K562 (cell line): ENCODE measurements around the gene ARHGAP10. TPM values are rescaled to one million over a fixed set of nuclear protein-coding genes. Genes with fewer than 3 reads are reported as not detected.

Experiments
- CBFA2T3 ChIP-seq: fragments of 450-650 bp; IDR thresholded peaks from 2 replicates; pipeline ENCODE4 v1.6.1; 2017
- CEBPG ChIP-seq, 3 experiments: fragments of 200-800 bp in 1 of 3; sonication (Bioruptor generic) in 1 of 3; sonication (generic) in 1 of 3; formaldehyde crosslinking in 1 of 3; IDR thresholded peaks in 2 of 3; conservative IDR thresholded peaks in 1 of 3; 2 replicates each; pipeline versions ENCODE4 v1.6.1 to v1.8.0; 2016 to 2022; ENCODE audit warnings: missing compliant biosample characterization in 2 of 3, missing genetic modification characterization in 2 of 3, mild to moderate bottlenecking in 1 of 3, missing genetic modification reagents in 1 of 3
- CREB3 ChIP-seq: fragments of 450-650 bp; conservative IDR thresholded peaks from 2 replicates; pipeline ENCODE4 v1.6.1; 2016; ENCODE audit warnings: missing genetic modification characterization, low read depth, mild to moderate bottlenecking, missing compliant biosample characterization, moderate library complexity
- HDAC2 ChIP-seq: fragments of 450-650 bp; IDR thresholded peaks from 2 replicates; pipeline ENCODE4 v1.6.1; 2016; ENCODE audit warnings: mild to moderate bottlenecking
- PATZ1 ChIP-seq: fragments of 250-450 bp; sonication (Bioruptor Pico); IDR thresholded peaks from 2 replicates; pipeline ENCODE4 v1.5.0; 2020; ENCODE audit warnings: mild to moderate bottlenecking, borderline replicate concordance
- PTTG1 ChIP-seq: fragments of 450-650 bp; IDR thresholded peaks from 2 replicates; pipeline ENCODE4 v1.6.1; 2016; ENCODE audit warnings: low read depth, mild to moderate bottlenecking, missing genetic modification characterization, missing compliant biosample characterization
- SIN3A ChIP-seq, 2 experiments: fragments of 150-350 bp in 1 of 2; IDR thresholded peaks; 2 replicates each; pipeline ENCODE4 v1.6.1; 2011 to 2016; ENCODE audit warnings: borderline replicate concordance in 2 of 2, low read depth in 2 of 2, low read length in 2 of 2, mild to moderate bottlenecking in 2 of 2, moderate library complexity in 2 of 2; ENCODE audit not compliant: control insufficient read depth in 1 of 2
- STAT5A ChIP-seq: IDR thresholded peaks from 2 replicates; pipeline ENCODE4 v1.6.1; 2012; ENCODE audit warnings: low read length, inconsistent platforms, borderline replicate concordance
- ZNF224 ChIP-seq: sonication (generic); formaldehyde crosslinking; IDR thresholded peaks from 2 replicates; pipeline ENCODE4 v1.8.0; 2022; ENCODE audit warnings: mild to moderate bottlenecking, missing genetic modification reagents
- ZNF655 ChIP-seq: fragments of 250-450 bp; sonication (Bioruptor Pico); IDR thresholded peaks from 2 replicates; pipeline ENCODE4 v1.5.0; 2021
- polyA plus RNA-seq, 8 experiments: library from polyadenylated mRNA; depleted of rRNA in 4 of 8; stranded (reverse) in 5 of 8; unstranded in 3 of 8; fragments of >200 nt; fragmentation: Nextera tagmentation in 2 of 8; fragmentation: Illumina TruSeq in 1 of 8; extraction: Ambion mirVana in 2 of 8; extraction: Trizol in 1 of 8; gene quantifications; 2 replicates each; pipeline versions ENCODE4 v1.2.1 to v1.2.3, GENCODE V29; 2011 to 2014; ENCODE audit warnings: inconsistent platforms in 1 of 8, missing spikeins in 1 of 8
- total RNA-seq, 7 experiments: library from RNA; depleted of rRNA in 6 of 7; stranded (reverse); fragments of >200 nt in 6 of 7; fragmentation: Illumina TruSeq in 2 of 7; extraction: Trizol in 2 of 7; gene quantifications; 2 replicates each; pipeline versions ENCODE4 v1.2.1 to v1.2.3, GENCODE V29; 2011 to 2021; ENCODE audit warnings: low replicate concordance in 1 of 7

ARHGAP10 gene
- total and polyA plus RNA-seq, 9 of the 15 experiments (the other 6 are each of a cell fraction or from before 2014, with no cell fraction given): 0.03 to 0.22 (median 0.06) TPM; not detected in 3

- TF ChIP-seq CREB3 (no peak), PATZ1 (no peak), PTTG1 (tag) (no peak), HDAC2 (no peak), ZNF655 (CRISPR knock-in tag) (no peak), STAT5A (no peak), ZNF224 (CRISPR knock-in tag) (no peak), CEBPG (CRISPR knock-in tag; IDR thresholded peaks at IDR 0.05) (no peak), CEBPG (tag; conservative IDR thresholded peaks at IDR 0.05 in 1 of 2, IDR thresholded peaks at IDR 0.05 in 1 of 2) (no peak), SIN3A (IDR thresholded peaks at IDR 0.05; ENCODE audit: borderline replicate concordance in 2 of 2, control insufficient read depth in 1 of 2, low read depth in 2 of 2, low read length in 2 of 2) (no peak), CBFA2T3 (no peak)
These were observed 107.8 kb downstream of the ARHGAP10 start (continued) for GRCh38 chr4:147839663-147840062.
